GM10847 (cell line): ENCODE data around the gene ARHGAP26.

Experiments
- POLR2A ChIP-seq: IDR thresholded peaks from 2 replicates; pipeline ENCODE4 v1.6.1; 2011; ENCODE audit not compliant: insufficient read length; ENCODE audit errors: extremely low read depth

Gene ARHGAP26

GRCh38 chr5:142935014-142935413 is 164.8 kb downstream of the ARHGAP26 start:
- TF ChIP-seq POLR2A = no peak

- TF ChIP-seq POLR2A = no peak
Measured at GRCh38 chr5:142937374-142937773, 167.2 kb downstream of the ARHGAP26 start.

GRCh38 chr5:142938266-142938880 is 168.2 kb downstream of the ARHGAP26 start:
- no peak for TF ChIP-seq POLR2A

- no peak for TF ChIP-seq POLR2A
Measured at GRCh38 chr5:142939006-142939405, 168.8 kb downstream of the ARHGAP26 start.

GRCh38 chr5:142939884-142940283 is 169.7 kb downstream of the ARHGAP26 start:
- TF ChIP-seq POLR2A = no peak

GRCh38 chr5:142941245-142941644 is 171.1 kb downstream of the ARHGAP26 start:
- no peak for TF ChIP-seq POLR2A

- no peak for TF ChIP-seq POLR2A
Measured at GRCh38 chr5:142942901-142943300, 172.7 kb downstream of the ARHGAP26 start.

- TF ChIP-seq POLR2A = no peak
Measured at GRCh38 chr5:142944140-142944539, 174.0 kb downstream of the ARHGAP26 start.

GRCh38 chr5:142945321-142945720 is 175.1 kb downstream of the ARHGAP26 start:
- no peak for TF ChIP-seq POLR2A

- no peak for TF ChIP-seq POLR2A
Measured at GRCh38 chr5:142945845-142946244, 175.7 kb downstream of the ARHGAP26 start.

GRCh38 chr5:142946547-142947426 is 176.6 kb downstream of the ARHGAP26 start:
- no peak for TF ChIP-seq POLR2A

- TF ChIP-seq POLR2A = no peak
Measured at GRCh38 chr5:142947427-142947709, 177.2 kb downstream of the ARHGAP26 start.

GRCh38 chr5:142952229-142952628 is 182.1 kb downstream of the ARHGAP26 start:
- no peak for TF ChIP-seq POLR2A

- TF ChIP-seq POLR2A = no peak
Measured at GRCh38 chr5:142954455-142954854, 184.3 kb downstream of the ARHGAP26 start.

- no peak for TF ChIP-seq POLR2A
Measured at GRCh38 chr5:142955628-142956027, 185.5 kb downstream of the ARHGAP26 start.

- TF ChIP-seq POLR2A = no peak
Measured at GRCh38 chr5:142957528-142957927, 187.4 kb downstream of the ARHGAP26 start.

- no peak for TF ChIP-seq POLR2A
Measured at GRCh38 chr5:142958944-142959682, 188.9 kb downstream of the ARHGAP26 start.
